ACC112 (cell line): ENCODE data around the gene TATDN3.
"Not testable (repeated sequence)": the region's sequence is repeated elsewhere in the genome, so short reads cannot be mapped to it uniquely, and the experiment has no call there.

Experiments
- H2AFZ ChIP-seq: fragments of 200-600 bp; sonication (generic); one replicate; pipeline ENCODE4 v1.6.0; 2017; ENCODE audit warnings: antibody characterized with exemption, low read length; ENCODE audit not compliant: unreplicated experiment
- H3K27ac ChIP-seq: fragments of 200-600 bp; sonication (generic); 2 replicates; pipeline ENCODE4 v1.5.1; 2014; ENCODE audit warnings: low read depth, mild to moderate bottlenecking, antibody characterized with exemption, low read length, moderate library complexity
- H3K27me3 ChIP-seq: fragments of 200-600 bp; sonication (generic); 2 replicates; pipeline ENCODE4 v1.6.1; 2014; ENCODE audit warnings: mild to moderate bottlenecking, antibody characterized with exemption, low read length, moderate library complexity, mixed read lengths; ENCODE audit not compliant: insufficient read depth
- H3K36me3 ChIP-seq: fragments of 200-600 bp; sonication (generic); 2 replicates; pipeline ENCODE4 v1.6.1; 2016; ENCODE audit warnings: mild to moderate bottlenecking, antibody characterized with exemption, low read length, moderate library complexity, mixed read lengths; ENCODE audit not compliant: insufficient read depth
- H3K4me1 ChIP-seq: fragments of 200-600 bp; sonication (generic); one replicate; pipeline ENCODE4 v1.6.1; 2016; ENCODE audit warnings: low read length, mixed read lengths; ENCODE audit not compliant: insufficient read depth, unreplicated experiment, control insufficient read depth
- H3K4me3 ChIP-seq: fragments of 200-600 bp; sonication (generic); 2 replicates; pipeline ENCODE4 v1.5.1; 2014; ENCODE audit warnings: mild to moderate bottlenecking, low read depth, low read length
- H3K79me2 ChIP-seq: fragments of 200-600 bp; sonication (generic); one replicate; pipeline ENCODE4 v1.6.0; 2016; ENCODE audit warnings: low read length; ENCODE audit not compliant: control insufficient read depth, unreplicated experiment, insufficient read depth

Gene TATDN3

GRCh38 chr1:212777151-212777550 lies 14.5 kb upstream of the TATDN3 start:
- Histone ChIP-seq H3K4me3 (no peak overlapping the region), H3K27ac (no peak overlapping the region), H3K79me2 (no peaks in the 10 kb centered on the region), H3K4me1 (peaks cover 9% of the 10 kb centered on the region), H3K27me3 (no peaks in the 10 kb centered on the region), H3K36me3 (peaks cover 17% of the 10 kb centered on the region), H2AFZ (no peak overlapping the region)

GRCh38 chr1:212779086-212779485 lies 12.6 kb upstream of the TATDN3 start:
- H3K27ac ChIP-seq, H3K79me2 ChIP-seq, H3K4me3 ChIP-seq, H3K27me3 ChIP-seq, H2AFZ ChIP-seq: not testable (repeated sequence)
- Histone ChIP-seq H3K4me1 (peaks cover 20% of the 10 kb centered on the region), H3K36me3 (peaks cover 20% of the 10 kb centered on the region)

GRCh38 chr1:212780759-212781158 lies 10.9 kb upstream of the TATDN3 start:
- H3K27me3 ChIP-seq, result no peaks in the 10 kb centered on the region
- H3K4me3 ChIP-seq, result no peak overlapping the region
- H2AFZ ChIP-seq, result no peak overlapping the region
- H3K36me3 ChIP-seq, result peaks cover 20% of the 10 kb centered on the region
- H3K27ac ChIP-seq, result no peak overlapping the region
- H3K79me2 ChIP-seq, result no peaks in the 10 kb centered on the region
- H3K4me1 ChIP-seq, result peaks cover 12% of the 10 kb centered on the region

GRCh38 chr1:212781225-212781624 lies 10.5 kb upstream of the TATDN3 start:
- Histone ChIP-seq H3K4me1 (peaks cover 12% of the 10 kb centered on the region), H3K27ac (no peak overlapping the region), H3K4me3 (no peak overlapping the region), H3K27me3 (no peaks in the 10 kb centered on the region), H3K79me2 (no peaks in the 10 kb centered on the region), H3K36me3 (peaks cover 20% of the 10 kb centered on the region), H2AFZ (no peak overlapping the region)

- Histone ChIP-seq H3K27me3 (no peaks in the 10 kb centered on the region), H3K4me1 (peaks cover 12% of the 10 kb centered on the region), H3K27ac (peak overlapping the region; percentile 58), H3K4me3 (peak overlapping the region; percentile 9; the same call in 1 of the 2 replicates), H3K36me3 (peaks cover 17% of the 10 kb centered on the region), H3K79me2 (no peaks in the 10 kb centered on the region), H2AFZ (no peak overlapping the region)
These were observed 9.1 kb upstream of the TATDN3 start for GRCh38 chr1:212782422-212783154.

- Histone ChIP-seq H3K4me1 (peaks cover 12% of the 10 kb centered on the region), H3K36me3 (peaks cover 17% of the 10 kb centered on the region), H3K27ac (no peak overlapping the region), H2AFZ (no peak overlapping the region), H3K79me2 (peaks cover 4% of the 10 kb centered on the region), H3K4me3 (no peak overlapping the region), H3K27me3 (no peaks in the 10 kb centered on the region)
These were observed 7.7 kb upstream of the TATDN3 start for GRCh38 chr1:212783976-212784375.

- Histone ChIP-seq H3K4me3 (no peak overlapping the region), H2AFZ (no peak overlapping the region), H3K79me2 (peaks cover 15% of the 10 kb centered on the region), H3K36me3 (peaks cover 15% of the 10 kb centered on the region), H3K27ac (no peak overlapping the region), H3K4me1 (peaks cover 12% of the 10 kb centered on the region), H3K27me3 (no peaks in the 10 kb centered on the region)
These were observed 5.8 kb upstream of the TATDN3 start for GRCh38 chr1:212785871-212786270.

GRCh38 chr1:212791261-212791675 lies 426 bp upstream of the TATDN3 start:
- H3K27me3 ChIP-seq, result no peaks in the 10 kb centered on the region
- H3K36me3 ChIP-seq, result no peaks in the 10 kb centered on the region; the same call in 1 of the 2 replicates
- H3K27ac ChIP-seq, result peak overlapping the region; percentile 74
- peaks cover 23% of the 10 kb centered on the region for H3K79me2 ChIP-seq
- peaks cover 11% of the 10 kb centered on the region for H3K4me1 ChIP-seq
- peak overlapping the region; percentile 96 for H2AFZ ChIP-seq
- H3K4me3 ChIP-seq, result peak overlapping the region; percentile 96

GRCh38 chr1:212792396-212792908 lies 758 bp downstream of the TATDN3 start:
- peaks cover 13% of the 10 kb centered on the region for H3K4me1 ChIP-seq
- peak overlapping the region; percentile 96 for H3K4me3 ChIP-seq
- H3K79me2 ChIP-seq, result peaks cover 23% of the 10 kb centered on the region
- peak overlapping the region; percentile 74 for H3K27ac ChIP-seq
- H3K36me3 ChIP-seq, result no peaks in the 10 kb centered on the region
- H3K27me3 ChIP-seq, result no peaks in the 10 kb centered on the region
- peak overlapping the region; percentile 98 for H2AFZ ChIP-seq

GRCh38 chr1:212794561-212795014 lies 2.9 kb downstream of the TATDN3 start:
- Histone ChIP-seq H3K36me3 (no peaks in the 10 kb centered on the region), H3K27me3 (no peaks in the 10 kb centered on the region), H2AFZ (no peak overlapping the region), H3K27ac (no peak overlapping the region), H3K79me2 (peaks cover 17% of the 10 kb centered on the region), H3K4me1 (peaks cover 16% of the 10 kb centered on the region), H3K4me3 (no peak overlapping the region)

GRCh38 chr1:212797681-212798080 lies 6.0 kb downstream of the TATDN3 start:
- H3K79me2 ChIP-seq, result peaks cover 3% of the 10 kb centered on the region
- no peak overlapping the region for H3K27ac ChIP-seq
- H3K36me3 ChIP-seq, result no peaks in the 10 kb centered on the region
- no peak overlapping the region for H2AFZ ChIP-seq
- no peaks in the 10 kb centered on the region for H3K27me3 ChIP-seq
- H3K4me1 ChIP-seq, result peaks cover 14% of the 10 kb centered on the region
- no peak overlapping the region for H3K4me3 ChIP-seq
